NB4 (cell line): ENCODE data around the gene FZR1.
"Not testable (repeated sequence)": the region's sequence is repeated elsewhere in the genome, so short reads cannot be mapped to it uniquely, and the experiment has no call there.

Experiments
- DNase-seq: peaks from one replicate; pipeline ENCODE4 v3.0.0; 2010; ENCODE audit warnings: low read depth
- H3K4me3 ChIP-seq: one replicate; pipeline ENCODE4 v1.5.1; 2011; ENCODE audit warnings: mild to moderate bottlenecking, low read depth, low read length, moderate library complexity
- MYC ChIP-seq: IDR thresholded peaks from 2 replicates; pipeline ENCODE4 v1.6.1; 2011; ENCODE audit warnings: low read depth, low read length
- POLR2A ChIP-seq: IDR thresholded peaks from 2 replicates; pipeline ENCODE4 v1.6.1; 2011; ENCODE audit warnings: mild to moderate bottlenecking; ENCODE audit not compliant: insufficient read length; ENCODE audit errors: extremely low read depth
- TF ChIP-seq, protein P1 (sequence below): IDR thresholded peaks from one replicate; pipeline ENCODE4 v1.5.1; 2012; ENCODE audit warnings: low read depth, low read length
- TF ChIP-seq, protein P2 (sequence below): IDR thresholded peaks from 2 replicates; pipeline ENCODE4 v1.6.1; 2011; ENCODE audit warnings: low read depth, low read length

Gene FZR1

DNA sequence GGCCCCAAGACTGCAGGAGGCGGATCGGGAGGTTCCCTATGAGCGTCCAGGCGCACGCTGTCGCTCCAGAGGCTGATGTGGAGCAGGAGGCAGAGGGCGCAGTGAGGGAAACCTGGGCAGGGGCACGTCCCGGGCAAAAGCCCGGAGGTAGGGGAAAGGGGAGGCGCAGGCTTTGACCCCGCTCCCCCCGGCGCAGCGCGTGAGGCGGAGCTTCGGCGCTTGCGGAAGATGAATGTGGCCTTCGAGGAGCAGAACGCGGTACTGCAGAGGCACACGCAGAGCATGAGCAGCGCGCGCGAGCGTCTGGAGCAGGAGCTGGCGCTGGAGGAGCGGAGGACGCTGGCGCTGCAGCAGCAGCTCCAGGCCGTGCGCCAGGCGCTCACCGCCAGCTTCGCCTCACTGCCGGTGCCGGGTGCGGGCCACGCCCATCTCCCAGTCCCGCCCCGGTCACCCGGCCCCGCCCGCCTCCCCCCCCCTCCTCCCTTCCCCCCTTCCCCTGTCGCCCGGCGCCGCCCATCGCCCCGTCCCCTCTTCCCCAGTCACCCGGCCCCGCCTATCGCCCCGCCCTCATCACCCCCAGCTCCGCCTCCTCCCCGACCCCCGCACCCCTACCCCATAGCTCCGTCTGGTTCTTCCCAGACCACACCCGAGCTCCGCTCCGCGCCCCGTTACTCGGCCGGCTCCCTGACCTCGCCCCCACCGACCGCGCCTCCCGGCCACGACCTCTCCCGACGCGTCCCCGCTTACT lies 70.8 kb downstream of the FZR1 start:
- DNase-seq = no peak
- TF ChIP-seq POLR2A (no peak), MYC (no peak)
- TF ChIP-seq, protein P1, sequence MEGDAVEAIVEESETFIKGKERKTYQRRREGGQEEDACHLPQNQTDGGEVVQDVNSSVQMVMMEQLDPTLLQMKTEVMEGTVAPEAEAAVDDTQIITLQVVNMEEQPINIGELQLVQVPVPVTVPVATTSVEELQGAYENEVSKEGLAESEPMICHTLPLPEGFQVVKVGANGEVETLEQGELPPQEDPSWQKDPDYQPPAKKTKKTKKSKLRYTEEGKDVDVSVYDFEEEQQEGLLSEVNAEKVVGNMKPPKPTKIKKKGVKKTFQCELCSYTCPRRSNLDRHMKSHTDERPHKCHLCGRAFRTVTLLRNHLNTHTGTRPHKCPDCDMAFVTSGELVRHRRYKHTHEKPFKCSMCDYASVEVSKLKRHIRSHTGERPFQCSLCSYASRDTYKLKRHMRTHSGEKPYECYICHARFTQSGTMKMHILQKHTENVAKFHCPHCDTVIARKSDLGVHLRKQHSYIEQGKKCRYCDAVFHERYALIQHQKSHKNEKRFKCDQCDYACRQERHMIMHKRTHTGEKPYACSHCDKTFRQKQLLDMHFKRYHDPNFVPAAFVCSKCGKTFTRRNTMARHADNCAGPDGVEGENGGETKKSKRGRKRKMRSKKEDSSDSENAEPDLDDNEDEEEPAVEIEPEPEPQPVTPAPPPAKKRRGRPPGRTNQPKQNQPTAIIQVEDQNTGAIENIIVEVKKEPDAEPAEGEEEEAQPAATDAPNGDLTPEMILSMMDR = no peak
- TF ChIP-seq, protein P2, sequence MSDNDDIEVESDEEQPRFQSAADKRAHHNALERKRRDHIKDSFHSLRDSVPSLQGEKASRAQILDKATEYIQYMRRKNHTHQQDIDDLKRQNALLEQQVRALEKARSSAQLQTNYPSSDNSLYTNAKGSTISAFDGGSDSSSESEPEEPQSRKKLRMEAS = no peak
- H3K4me3 ChIP-seq = no peak overlapping the region

DNA sequence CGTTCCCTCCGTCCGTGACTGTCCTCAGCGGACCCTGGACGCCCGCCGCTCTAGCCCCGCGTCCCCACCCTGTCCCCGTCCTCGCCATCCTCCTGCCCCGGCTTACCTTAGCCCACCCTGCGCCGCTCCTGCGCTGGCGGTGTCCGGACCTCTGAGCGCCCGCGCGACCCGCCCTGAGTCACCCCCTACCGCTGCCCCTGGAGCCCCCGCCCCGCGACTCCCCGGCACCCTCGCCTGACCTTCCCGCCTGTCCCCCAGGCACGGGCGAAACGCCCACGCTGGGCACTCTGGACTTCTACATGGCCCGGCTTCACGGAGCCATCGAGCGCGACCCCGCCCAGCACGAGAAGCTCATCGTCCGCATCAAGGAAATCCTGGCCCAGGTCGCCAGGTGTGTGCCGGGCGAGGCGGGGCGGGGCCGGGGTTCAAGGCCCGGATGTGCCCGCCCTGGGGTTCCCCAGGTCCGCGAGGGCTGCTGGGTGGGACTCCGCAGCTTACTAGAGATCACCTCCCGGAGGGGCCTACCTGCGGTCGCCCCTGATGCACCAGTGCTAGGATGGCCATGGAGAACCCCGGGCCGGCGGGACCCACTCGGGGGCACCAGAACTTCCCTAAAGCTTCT lies 71.7 kb downstream of the FZR1 start:
- no peak for TF ChIP-seq POLR2A
- TF ChIP-seq, protein P2 = no peak
- no peak for TF ChIP-seq MYC
- TF ChIP-seq, protein P1 = no peak
- H3K4me3 ChIP-seq = no peak overlapping the region
- no peak for DNase-seq

DNA sequence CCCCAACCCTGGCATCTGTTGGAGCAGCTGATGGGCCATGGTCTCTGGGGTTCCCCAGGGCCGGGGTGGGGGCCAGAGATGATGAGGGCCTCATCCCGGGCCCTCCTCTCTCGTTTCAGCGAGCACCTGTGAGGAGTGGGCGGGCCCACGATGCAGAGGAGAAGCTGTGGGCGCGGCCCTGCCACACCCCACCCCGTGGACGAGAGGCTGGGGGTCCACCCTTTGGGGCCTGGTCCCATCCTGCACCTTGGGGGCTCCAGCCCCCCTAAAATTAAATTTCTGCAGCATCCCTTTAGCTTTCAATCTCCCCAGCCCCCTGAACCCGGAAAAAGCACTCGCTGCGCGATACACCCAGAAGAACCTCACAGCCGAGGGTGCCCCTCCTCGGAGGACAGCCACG lies 72.3 kb downstream of the FZR1 start:
- H3K4me3 ChIP-seq = no peak overlapping the region
- DNase-seq = no peak
- no peak for TF ChIP-seq MYC
- TF ChIP-seq POLR2A = no peak
- TF ChIP-seq, protein P1 = no peak
- TF ChIP-seq, protein P2 = no peak

DNA sequence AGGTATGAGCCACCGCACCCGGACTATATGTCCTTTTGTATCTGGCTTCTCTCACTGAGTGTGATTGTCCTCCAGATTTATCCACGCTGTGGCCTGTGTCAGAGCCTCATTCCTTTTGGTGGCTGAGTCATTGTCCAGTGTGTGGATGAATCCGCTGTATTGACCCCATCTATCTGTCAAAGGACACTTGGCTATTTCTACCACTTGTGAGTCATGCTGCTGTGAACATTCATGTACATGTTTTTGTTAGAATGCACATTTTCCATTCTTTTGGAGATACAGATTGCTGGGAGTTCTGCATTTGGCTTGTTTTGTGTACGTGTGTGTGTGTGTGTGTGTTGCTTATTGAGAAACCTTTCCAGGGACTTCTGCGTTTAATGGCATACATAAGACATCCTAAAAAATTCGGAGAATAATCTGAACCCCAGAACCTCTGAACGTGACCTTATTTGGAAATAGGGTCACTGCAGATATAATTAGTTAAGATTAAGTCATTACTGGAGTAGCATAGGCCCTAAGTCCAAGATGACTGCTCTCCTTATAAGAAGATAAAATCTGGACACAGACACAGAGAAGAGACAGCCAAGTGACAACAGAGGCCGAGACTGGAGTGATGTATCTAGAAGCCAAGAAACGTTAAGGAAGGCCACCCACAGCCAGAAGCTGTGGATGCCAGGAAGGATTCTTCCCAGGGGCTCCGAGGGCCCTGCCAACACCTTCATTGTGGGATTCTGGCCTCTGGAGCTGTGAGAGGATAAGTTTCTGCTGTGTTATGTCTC lies 74.2 kb downstream of the FZR1 start:
- TF ChIP-seq MYC (no peak), POLR2A (no peak)
- TF ChIP-seq, protein P1 = no peak
- TF ChIP-seq, protein P2 = no peak
- no peak overlapping the region for H3K4me3 ChIP-seq
- DNase-seq = no peak

DNA sequence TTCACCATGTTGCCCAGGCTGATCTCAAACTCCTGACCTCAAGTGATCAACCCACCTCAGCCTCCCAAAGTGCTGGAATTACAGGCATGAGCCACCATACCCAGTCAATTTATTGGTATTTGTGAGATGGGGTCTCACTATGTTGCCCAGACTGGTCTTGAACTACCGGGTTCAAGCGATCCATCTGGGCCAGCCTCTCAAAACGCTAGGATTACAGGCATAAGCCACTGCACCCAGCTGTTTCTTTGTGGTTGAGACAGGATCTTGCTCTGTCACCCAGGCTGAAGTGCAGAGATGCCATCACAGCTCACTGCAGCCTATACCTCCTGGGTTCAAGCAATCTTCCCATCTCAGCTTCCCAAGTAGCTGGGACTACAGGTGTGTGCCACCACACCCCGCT lies 75.7 kb downstream of the FZR1 start:
- not testable (repeated sequence) for H3K4me3 ChIP-seq, DNase-seq

DNA sequence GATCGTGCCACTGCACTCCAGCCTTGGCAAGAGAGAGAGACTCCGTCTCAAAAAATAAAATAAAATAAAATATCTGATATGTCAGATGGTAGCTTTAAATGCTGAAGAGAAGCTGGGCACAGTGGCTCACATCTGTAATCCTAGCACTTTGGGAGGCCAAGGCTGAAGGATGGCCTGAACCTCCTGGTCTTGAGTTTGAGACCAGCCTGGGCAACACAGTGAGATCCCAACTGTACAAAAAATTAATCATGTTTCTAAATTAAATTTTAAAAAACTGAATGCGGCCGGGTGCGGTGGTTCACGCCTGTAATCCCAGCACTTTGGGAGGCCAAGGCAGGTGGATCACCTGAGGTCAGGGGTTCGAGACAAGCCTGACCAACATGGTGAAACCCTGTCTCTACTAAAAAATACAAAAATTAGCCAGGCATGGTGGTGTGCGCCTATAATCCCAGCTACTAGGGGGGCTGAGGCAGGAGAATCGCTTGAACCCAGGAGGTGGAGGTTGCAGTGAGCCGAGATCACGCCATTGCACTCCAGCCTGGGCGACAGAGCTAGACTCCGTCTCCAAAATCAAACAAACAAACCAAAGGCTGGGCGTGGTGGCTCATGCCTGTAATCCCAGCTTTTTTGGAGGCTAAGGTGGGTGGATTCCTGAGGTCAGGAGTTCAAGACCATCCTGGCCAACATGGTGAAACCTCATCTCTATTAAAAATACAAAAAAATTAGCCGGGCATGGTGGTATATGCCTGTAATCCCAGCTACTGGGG lies 78.1 kb downstream of the FZR1 start:
- DNase-seq, H3K4me3 ChIP-seq: not testable (repeated sequence)
